ENCODE results near the gene FGF3. TPM values are rescaled to one million over a fixed set of nuclear protein-coding genes. Genes with fewer than 3 reads are reported as not detected.

FGF3 gene
- total RNA-seq, 2 donors from 2014 or later = not detected

DNA sequence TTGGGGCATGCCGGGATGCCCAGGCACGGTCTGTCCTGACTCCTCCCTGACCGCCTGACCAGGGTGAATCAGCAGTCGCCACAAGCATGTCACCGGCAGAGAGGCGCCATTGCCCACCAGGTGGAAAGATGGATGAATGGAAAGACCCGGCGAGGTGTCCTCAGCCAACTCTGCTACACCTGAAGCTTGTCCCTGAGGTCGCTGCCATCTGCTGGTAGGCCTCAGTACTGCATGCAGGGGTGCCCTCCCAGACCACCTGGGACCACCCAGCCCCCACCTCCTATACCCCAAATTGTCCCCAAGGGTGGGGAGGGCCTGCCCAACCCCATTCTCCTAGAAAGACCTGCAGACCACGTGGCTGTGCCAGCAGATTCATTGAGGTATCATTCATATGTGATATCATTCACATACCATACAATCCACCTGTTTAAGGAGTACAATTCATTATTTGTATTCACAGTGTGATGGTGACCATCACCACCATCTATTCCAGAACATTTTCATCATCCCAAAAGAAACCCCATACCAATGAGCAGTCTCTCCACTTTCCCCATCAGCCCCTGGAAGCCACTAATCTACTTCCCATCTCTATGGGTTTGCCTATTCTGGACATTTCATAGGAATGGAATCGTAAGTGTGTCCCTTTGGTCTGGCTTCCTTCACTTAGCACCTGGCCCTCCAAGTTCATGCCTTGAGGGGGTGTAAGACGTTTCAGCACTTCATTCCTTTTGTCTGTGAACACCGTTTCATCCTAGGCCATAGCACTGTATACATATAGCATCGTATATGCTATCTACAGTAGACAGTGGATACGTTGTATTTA lies 17.5 kb downstream of the FGF3 start:
- DNase-seq (ENCODE audit: low spot score in 2 of 2) (peak in 1 of 2 donors; percentile 56), ATAC-seq (no peak)
- Mint-ChIP-seq H3K36me3 (no peaks in the 10 kb centered on the region), H3K9me3 (no peaks in the 10 kb centered on the region), H3K27ac (no peak overlapping the region)

- DNase-seq (ENCODE audit: low spot score in 2 of 2) = no peak
- no peaks in the 10 kb centered on the region for H3K9me3 Mint-ChIP-seq
- no peak for ATAC-seq
- H3K36me3 Mint-ChIP-seq = no peaks in the 10 kb centered on the region
- H3K27ac Mint-ChIP-seq = no peak overlapping the region
Observed at GRCh38 chr11:69800278-69800677, 18.9 kb downstream of the FGF3 start.

DNA sequence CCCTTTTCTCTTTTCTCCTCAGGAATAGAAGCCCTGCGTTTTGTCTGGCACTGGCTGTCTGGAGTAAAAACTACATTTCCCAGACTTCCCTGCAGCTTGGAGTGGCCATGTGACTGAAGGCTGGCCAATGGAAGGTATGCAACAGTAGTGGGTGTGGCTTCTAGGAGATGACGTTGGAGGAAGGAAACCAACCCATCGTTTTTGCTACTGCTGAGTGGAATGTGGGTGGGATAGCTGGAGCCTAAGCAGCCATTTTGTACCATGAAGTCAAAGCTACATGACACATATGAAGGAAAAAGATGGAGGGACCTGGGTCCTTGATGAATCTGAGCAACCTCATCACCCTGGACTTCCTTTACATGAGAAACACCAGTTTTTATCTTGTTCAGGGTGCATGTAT lies 19.6 kb downstream of the FGF3 start:
- Mint-ChIP-seq H3K36me3 (no peaks in the 10 kb centered on the region), H3K27ac (no peak overlapping the region), H3K9me3 (no peaks in the 10 kb centered on the region)
- peak in 1 of 2 donors; percentile 78 for ATAC-seq
- DNase-seq (ENCODE audit: low spot score in 2 of 2) = no peak

DNA sequence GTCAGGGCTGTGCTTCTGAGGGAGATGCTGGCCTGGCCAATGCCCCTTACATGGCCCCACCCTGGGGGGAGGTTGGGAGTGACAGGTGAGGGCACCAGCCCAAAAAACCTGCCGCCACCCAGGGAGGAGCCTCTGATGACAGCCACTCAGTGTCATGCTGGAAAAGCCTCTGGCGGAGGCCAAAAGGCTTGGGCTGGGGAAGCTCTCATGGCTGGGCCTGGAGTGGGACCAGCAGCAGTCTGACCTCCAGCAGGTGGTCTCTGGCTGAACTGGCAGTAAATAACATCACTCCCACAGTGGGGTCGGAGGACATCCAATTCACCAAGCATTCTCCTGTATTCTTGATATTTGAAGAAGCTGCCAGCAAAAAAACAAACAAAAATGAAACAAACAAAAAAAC lies 20.1 kb downstream of the FGF3 start:
- H3K36me3 Mint-ChIP-seq = no peaks in the 10 kb centered on the region
- ATAC-seq (no peak), DNase-seq (ENCODE audit: low spot score in 2 of 2) (no peak)
- H3K27ac Mint-ChIP-seq = no peak overlapping the region
- no peaks in the 10 kb centered on the region for H3K9me3 Mint-ChIP-seq

DNA sequence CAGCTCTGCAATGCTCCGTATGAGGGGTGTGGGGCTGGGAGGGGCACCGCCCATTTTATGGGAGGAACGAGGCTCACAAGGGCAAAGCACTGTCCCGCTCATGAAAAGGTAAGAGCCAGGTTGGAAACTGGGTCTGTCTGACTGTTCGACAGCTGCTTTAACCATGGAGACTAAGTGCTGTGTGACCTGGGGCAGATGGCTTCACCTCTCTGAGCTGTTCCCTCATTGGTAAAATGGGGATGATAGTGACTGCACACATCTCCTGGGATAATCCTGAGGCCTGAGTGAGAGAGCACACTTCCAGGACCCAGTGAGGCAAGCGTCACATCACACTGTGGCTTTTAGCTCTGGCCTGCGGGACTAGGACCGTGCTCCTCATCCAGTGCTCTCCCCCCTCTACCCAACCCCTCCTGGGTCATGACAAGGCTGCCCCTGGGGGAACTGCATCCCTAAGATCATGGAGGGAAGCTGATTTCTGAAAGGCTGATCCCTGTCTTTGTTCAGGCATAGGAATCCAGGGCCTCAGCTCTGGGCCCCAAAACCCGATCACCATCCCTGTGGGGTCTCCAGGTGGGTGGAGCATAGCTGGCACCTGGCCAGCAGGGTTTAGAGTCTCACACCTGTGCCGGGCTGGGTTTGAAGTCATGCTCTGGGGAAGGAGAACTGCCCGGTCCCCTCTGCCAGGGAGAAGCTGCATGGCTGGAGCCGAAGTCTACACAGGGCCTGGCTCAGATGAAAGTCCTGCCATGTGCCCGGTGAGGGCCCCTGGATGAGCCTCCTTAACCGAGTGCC lies 21.3 kb downstream of the FGF3 start:
- DNase-seq (ENCODE audit: low spot score in 2 of 2) = no peak
- no peaks in the 10 kb centered on the region for H3K36me3 Mint-ChIP-seq
- no peak for ATAC-seq
- no peak overlapping the region for H3K27ac Mint-ChIP-seq
- H3K9me3 Mint-ChIP-seq = no peaks in the 10 kb centered on the region

- H3K27ac Mint-ChIP-seq = no peak overlapping the region
- DNase-seq (ENCODE audit: low spot score in 2 of 2) (no peak), ATAC-seq (no peak)
- no peaks in the 10 kb centered on the region for H3K36me3 Mint-ChIP-seq
- H3K9me3 Mint-ChIP-seq = no peaks in the 10 kb centered on the region
Observed at GRCh38 chr11:69797156-69797555, 22.1 kb downstream of the FGF3 start.

- H3K36me3 Mint-ChIP-seq = no peaks in the 10 kb centered on the region
- H3K9me3 Mint-ChIP-seq = no peaks in the 10 kb centered on the region
- DNase-seq (ENCODE audit: low spot score in 2 of 2) (no peak), ATAC-seq (no peak)
- H3K27ac Mint-ChIP-seq = no peak overlapping the region
Observed at GRCh38 chr11:69796063-69796462, 23.2 kb downstream of the FGF3 start.

- ATAC-seq (no peak), DNase-seq (ENCODE audit: low spot score in 2 of 2) (no peak)
- no peak overlapping the region for H3K27ac Mint-ChIP-seq
- H3K9me3 Mint-ChIP-seq = no peaks in the 10 kb centered on the region
- no peaks in the 10 kb centered on the region for H3K36me3 Mint-ChIP-seq
Observed at GRCh38 chr11:69791276-69792180, 27.7 kb downstream of the FGF3 start.

GRCh38 chr11:69788956-69789355 lies 30.3 kb downstream of the FGF3 start:
- H3K9me3 Mint-ChIP-seq = no peaks in the 10 kb centered on the region
- ATAC-seq (no peak), DNase-seq (ENCODE audit: low spot score in 2 of 2) (no peak)
- H3K27ac Mint-ChIP-seq = no peak overlapping the region
- no peaks in the 10 kb centered on the region for H3K36me3 Mint-ChIP-seq

DNA sequence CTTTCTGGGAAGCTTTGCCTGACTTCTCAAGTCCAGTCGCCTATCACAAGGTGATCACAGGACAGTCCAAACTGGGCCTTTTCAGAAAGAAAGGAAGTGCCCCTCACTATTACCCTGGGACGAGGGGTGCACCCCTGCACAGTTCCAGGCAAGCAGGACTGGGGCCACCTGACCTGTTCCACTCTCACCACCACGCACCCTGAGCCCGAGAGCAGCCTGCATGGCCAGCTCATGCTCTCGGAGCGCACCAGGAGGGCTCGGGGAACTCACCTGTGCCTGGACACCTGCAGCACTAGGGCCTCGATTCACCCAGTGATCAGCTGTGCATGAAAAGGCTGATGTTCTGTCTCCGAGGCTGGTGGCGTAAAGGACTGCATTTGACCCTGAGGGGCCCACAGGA lies 31.3 kb downstream of the FGF3 start:
- Mint-ChIP-seq H3K36me3 (no peaks in the 10 kb centered on the region), H3K9me3 (no peaks in the 10 kb centered on the region), H3K27ac (no peak overlapping the region)
- DNase-seq (ENCODE audit: low spot score in 2 of 2) = no peak
- ATAC-seq = no peak

DNA sequence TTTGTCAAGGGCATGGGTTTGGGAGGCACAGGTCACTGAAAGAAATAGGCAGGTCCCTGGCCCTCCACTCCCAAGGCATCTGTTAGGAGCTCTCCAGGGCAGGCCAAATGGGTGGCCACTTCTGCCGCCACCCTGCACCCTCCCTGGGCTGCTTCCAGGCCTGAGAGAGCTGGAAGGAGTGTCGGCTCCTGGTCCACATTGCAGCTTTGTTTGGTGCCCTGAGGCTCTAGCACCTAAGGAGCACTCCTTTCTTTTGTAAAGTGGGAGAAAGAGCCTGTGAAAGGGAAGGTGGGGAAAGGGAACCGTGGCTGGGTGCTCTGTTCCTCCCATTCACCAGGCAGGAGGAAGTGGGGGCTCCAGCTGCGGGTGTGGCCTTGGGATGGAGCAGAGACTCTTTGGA lies 31.8 kb downstream of the FGF3 start:
- no peak for ATAC-seq
- Mint-ChIP-seq H3K27ac (no peak overlapping the region), H3K36me3 (no peaks in the 10 kb centered on the region), H3K9me3 (no peaks in the 10 kb centered on the region)
- DNase-seq (ENCODE audit: low spot score in 2 of 2) = no peak

DNA sequence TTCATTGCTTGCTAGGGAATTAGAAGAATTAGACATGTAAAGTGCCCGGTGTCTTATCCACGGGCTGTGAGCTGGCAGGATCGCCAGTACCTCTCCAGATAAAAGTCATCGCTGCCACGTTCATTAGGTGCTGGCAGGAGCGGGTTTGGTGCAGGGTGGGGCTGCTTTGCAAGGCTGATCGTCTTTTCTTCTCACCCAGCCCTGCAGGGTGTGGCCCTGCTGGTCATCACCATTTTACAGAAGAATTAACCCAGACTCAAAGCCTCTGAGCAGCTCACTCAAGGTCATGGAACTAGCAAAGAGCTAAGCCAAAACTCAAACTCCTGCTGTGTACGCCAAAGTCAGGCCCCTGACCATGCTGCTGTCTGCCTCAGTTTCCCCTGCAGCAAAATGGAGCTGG lies 38.0 kb downstream of the FGF3 start:
- H3K9me3 Mint-ChIP-seq = no peaks in the 10 kb centered on the region
- H3K27ac Mint-ChIP-seq = no peak overlapping the region
- no peaks in the 10 kb centered on the region for H3K36me3 Mint-ChIP-seq
- DNase-seq (ENCODE audit: low spot score in 2 of 2) (no peak), ATAC-seq (no peak)

DNA sequence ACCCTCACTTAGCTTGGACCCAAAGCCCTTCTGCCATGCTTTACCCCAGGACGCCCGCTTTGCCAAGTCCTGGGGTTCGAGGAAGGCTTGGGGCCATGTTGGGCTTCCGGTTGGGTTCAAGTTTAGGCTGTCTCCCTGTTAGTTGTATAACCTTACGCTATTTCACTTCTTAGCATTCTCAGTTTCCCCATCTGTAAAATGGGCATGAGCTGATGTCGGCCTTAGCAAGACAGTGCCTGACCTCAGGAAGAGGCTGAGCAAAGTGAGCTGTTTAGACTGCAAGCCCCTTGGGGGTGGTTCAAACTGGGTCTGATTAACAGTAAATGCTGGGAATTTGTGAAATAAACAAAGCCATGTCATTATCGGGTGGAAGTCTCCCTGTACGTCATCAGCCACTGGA lies 40.8 kb downstream of the FGF3 start:
- DNase-seq (ENCODE audit: low spot score in 2 of 2) = no peak
- H3K9me3 Mint-ChIP-seq = no peaks in the 10 kb centered on the region
- H3K27ac Mint-ChIP-seq = no peak overlapping the region
- no peak for ATAC-seq
- no peaks in the 10 kb centered on the region for H3K36me3 Mint-ChIP-seq

- ATAC-seq = no peak
- DNase-seq (ENCODE audit: low spot score in 2 of 2) = no peak
- no peak within 1 kb of the TSS for H3K27ac Mint-ChIP-seq
- H3K36me3 Mint-ChIP-seq = no peaks in the 10 kb centered on the region
- no peaks in the 10 kb centered on the region for H3K9me3 Mint-ChIP-seq
Observed at GRCh38 chr11:69775163-69775755, 44.0 kb downstream of the FGF3 start, which contains the start of gene FGF4. TSS of gene FGF4 (minus strand) at chr11:69775341. CDS start at chr11:69775084, 257 bp downstream.

GRCh38 chr11:69774354-69775162 lies 44.7 kb downstream of the FGF3 start:
- DNase-seq (ENCODE audit: low spot score in 2 of 2) (no peak), ATAC-seq (no peak)
- Mint-ChIP-seq H3K9me3 (no peaks in the 10 kb centered on the region), H3K36me3 (no peaks in the 10 kb centered on the region), H3K27ac (no peak overlapping the region)
